HT1080 (cell line): ENCODE results near the gene GATB. TPM values are rescaled to one million over a fixed set of nuclear protein-coding genes. Genes with fewer than 3 reads are reported as not detected.

Experiments
- DNase-seq: peaks from one replicate; pipeline ENCODE4 v3.0.0-alpha.2; 2015; ENCODE audit warnings: low read depth
- total RNA-seq: library from RNA; depleted of rRNA; stranded (reverse); fragments of >200 nt; shearing (Covaris generic); gene quantifications from 2 replicates; pipeline ENCODE4 v1.2.3, GENCODE V29; 2014

GATB gene
- total RNA-seq, 1 experiment from 2014 or later, result 35.7 TPM

DNA sequence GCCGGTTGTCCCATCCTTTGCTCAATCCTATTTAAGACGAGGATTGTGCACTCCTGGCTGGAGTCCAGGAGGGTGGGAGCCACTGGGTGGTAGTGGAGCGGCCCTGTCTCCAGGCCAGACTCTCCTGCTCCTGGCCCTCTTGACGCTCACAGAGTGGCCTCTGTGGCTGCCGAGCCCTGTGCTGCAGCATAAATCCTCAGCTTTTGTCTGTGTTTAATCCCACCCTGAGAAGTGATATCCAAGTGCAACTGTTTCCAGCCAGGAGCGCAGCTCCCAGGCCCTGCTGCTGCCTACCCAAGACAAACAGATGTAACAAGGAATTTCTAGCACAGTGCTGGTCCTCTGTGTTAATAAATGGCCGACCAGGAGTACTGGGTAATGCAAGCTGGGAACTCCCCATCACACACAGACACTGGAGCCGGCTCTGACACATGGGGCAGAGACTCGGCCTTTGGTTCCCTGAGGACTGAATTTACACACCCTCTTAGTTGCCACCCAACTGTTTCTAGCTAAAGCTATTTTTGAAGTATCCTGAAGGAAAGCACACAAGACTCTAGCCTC lies 85.3 kb downstream of the GATB start:
- DNase-seq, result no peak

DNA sequence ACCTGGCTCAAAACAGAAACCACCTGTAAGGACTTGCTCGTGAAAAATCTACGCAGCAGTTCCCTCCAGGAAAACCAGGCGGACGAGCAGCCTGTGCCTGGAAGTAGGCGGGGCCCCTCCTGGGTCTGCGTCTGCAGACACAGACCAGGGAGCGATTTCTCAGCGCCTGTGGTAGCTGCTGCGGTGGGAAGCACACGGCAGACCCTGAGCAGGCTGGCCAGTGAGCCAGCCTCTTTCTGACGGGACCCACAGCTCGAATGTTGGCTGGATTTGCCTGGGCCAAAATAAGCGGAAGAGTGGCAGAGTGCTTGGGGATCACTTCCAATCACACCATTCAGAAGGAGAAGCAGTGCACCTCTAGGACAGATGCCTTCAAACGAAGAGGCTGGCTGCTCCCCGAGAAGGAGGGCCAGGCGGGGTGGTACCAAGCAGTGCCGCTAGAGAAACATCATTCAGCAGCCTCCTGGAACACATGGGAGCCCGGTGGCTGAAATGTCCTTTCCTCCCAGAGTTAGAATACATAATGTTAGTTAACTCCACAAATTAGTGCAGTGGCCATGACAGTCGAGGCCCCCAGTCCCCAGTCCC lies 85.9 kb downstream of the GATB start:
- DNase-seq, result no peak

GRCh38 chr4:151673908-151674520 lies 86.8 kb downstream of the GATB start:
- no peak for DNase-seq

DNA sequence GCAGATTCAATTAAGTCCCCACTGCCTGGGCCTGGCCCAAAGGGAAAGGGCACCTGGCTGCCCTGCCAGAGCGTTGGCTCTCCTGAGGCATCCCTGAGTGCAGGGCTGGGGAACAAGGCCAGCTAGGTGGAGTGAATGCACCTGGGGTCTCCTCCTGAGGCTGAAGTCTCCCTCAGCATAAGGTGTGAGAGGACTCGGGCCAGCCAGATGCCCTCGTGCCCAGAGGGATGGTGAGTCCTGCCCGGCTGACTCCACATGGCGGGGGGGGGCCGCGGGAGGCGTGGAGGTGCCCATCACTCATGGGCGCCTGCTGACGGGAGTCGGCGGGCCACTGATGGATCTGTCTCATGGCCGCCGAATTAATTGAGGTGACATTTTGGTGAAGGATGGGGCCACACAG lies 87.8 kb downstream of the GATB start:
- DNase-seq, result no peak

GRCh38 chr4:151671541-151672059 lies 89.2 kb downstream of the GATB start:
- no peak for DNase-seq

DNA sequence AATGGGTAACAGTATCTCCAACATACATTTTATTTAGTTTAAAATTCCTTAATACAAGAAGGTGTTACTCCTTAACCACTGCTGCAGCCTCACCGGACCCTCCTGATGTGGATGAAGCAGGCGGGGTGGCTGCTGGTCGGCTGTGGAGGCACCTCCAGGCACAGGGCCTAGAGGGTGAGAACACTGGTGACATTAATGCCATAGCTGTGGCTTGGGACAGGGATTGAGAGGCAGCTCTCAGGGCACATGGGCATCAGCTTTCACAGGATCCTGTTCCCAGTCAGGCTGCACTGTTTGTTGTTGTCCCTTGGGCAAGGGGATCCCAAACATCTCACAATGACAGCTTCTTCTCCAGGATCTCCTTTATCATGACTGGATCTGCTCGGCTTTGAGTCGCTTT lies 90.0 kb downstream of the GATB start:
- DNase-seq, result no peak

DNA sequence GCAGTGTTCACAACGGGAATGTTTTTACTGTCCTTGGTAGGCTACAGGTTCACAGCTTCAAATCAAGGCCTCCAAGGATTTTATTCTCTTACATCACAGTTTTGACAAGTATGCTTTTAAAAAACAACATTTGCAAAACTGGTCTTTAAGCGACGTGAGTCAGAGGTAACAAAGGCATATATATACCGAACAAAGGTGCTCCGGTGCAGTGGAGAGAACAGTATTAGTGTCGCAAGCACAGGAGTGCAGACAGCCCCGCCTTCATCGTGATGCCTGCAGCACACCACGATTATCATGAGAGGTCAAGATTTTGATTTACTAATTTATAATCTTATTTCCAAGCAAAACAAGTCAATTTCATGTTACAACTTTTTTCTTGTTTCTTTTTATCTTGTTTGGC lies 90.8 kb downstream of the GATB start:
- DNase-seq, result no peak

- DNase-seq, result no peak
These were observed 92.0 kb downstream of the GATB start for GRCh38 chr4:151668689-151669402.

DNA sequence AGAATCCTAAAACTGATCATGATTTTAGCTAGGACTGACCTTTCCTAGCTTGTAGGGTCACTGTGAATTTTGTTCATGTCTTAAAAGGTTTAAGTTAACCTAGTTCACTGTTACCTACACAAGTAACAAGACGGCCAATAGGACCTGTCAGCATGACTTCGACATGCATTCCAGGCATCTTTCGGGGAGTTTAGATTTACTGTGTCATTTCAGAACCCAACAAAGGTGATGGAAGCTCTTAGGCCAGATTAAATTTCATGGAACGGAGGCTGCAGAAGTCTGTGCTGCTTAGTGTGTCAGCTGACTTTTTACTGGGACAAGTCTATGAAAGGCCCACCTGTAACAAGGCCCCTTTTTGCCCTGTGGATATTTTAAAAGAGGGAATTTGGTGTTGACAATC lies 93.1 kb downstream of the GATB start:
- DNase-seq, result no peak

GRCh38 chr4:151667048-151667447 lies 93.8 kb downstream of the GATB start:
- DNase-seq, result no peak

- no peak for DNase-seq
These were observed 94.3 kb downstream of the GATB start for GRCh38 chr4:151666501-151666900.

GRCh38 chr4:151665785-151666127 lies 95.1 kb downstream of the GATB start:
- no peak for DNase-seq

DNA sequence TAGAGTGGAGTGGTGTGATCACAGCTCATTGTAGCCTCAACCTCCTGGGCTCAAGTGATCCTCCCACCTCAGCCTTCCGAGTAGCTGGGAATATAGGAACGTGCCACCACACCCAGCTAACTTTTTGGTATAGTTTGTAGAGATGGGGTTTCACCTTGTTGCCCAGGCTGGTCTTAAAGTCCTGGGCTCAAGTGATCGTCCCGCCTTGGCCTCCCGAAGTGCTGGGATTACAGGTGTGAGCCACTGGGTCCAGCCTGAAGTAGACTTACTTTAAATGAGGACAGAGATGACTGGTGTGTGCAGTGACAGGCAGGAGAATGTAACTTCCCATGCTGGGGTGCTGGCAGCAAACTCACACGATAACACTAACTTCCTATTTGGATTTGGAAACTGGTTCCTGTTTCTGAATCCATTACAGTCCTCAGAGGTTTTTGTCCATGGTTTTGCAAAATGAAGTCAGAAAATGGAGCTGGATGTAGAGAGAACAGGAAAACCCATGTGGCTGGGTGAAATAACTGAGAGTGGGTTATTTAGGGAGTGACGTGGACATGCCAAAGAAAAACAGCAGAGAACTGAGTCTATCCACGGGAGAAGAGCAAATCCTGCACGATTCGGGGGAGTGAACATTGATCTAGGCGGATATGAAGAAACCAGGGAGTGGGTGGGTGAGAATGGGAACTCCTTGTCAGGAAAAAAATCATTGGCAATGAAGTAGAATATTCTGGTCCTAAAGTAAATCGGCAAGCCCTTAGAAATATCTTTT lies 95.6 kb downstream of the GATB start:
- DNase-seq, result no peak

GRCh38 chr4:151664289-151664688 lies 96.5 kb downstream of the GATB start:
- DNase-seq, result no peak

DNA sequence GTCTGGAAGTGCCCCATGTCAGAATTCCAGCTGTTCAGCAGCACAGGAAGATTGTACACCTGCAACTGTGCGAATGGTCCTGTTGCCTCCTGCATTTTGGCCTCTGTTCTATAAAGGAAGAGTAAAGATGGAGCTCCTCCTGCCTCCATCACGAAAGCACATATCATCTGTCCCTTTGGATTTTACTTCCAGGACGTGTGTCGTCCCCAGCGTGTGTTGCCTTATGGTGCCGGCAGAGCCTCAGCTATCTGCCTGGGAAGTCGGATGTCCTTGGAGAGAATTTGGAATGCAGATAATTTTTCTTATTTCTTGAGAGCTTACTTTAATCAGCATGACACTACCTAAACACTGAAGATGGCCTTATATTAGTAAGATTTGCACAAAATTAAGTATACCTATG lies 97.7 kb downstream of the GATB start:
- no peak for DNase-seq

DNA sequence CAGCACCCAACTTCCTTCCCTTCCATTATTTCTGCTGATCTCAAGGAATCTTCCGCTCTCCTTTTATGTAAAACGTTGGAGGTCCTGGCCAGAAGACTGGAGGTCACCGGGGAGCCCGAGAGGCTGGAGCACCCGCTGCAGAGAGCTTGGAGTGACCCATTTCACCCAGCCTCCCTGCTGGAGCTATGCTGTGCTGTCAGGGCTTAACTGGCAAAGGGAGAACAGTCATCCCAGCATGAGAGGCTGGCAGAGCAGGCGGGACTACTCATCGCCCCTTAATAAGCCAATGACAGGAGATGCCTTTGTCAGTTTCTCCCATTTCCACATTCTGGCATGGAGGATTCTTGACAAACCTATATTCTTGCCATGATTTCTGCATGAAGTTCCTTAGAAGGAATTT lies 98.9 kb downstream of the GATB start:
- no peak for DNase-seq

DNA sequence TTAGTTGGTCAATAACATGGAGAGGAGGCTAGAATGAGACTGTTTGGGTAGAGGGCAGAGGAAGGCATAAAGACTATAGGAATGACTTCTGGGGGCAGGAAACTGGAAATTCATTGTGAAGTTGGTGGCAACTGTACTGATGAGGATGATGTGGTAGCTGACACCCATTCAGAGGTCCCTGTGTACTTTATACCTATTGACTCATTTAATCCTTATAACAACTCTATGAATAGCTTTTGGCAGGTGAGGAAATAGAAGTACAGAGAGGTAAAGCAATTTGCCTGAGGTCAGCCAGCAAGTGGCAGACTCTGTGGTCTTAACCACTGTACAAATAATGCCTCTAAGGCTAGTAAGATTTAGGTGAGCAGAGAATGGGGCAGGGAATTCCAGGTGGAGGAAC lies 100.1 kb downstream of the GATB start:
- DNase-seq, result no peak

DNA sequence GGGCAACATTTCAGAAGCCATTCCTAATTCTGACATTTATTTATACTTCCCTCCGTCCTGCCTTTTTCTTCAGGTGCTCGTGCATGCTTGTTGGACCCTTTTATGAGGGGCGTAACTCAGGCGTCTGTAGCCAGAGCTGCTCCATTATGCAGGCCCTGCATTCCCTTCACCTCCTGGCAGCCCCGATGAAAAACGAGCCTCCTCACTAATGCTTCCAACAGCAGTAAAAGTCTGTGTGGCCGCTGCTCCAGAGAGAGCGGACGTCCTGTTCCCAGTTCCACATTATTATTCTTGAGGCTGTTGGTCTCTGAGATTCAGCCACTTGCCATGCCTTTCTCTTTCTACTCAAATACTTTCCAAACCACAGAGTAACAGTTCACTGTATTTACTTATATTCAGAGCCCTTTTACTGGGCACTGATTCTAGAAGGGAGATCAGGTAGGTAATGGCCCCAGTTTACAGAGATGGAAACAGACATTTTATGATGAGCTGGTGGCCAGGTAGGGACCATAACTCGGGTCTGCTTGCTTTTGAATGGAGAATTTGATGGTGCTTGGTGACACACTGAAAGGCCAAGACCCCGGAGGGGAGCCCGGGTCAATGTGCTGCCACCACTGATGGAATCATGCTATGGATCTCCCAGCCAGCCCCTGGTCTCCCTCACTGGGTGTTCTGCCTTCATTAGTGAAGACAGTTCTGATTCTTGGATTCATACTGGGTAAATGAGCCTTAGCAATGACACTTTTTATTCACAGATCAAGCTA lies 101.0 kb downstream of the GATB start:
- DNase-seq, result no peak

GRCh38 chr4:151658959-151659600 lies 101.7 kb downstream of the GATB start:
- DNase-seq, result peak; percentile 71

- no peak for DNase-seq
These were observed 102.9 kb downstream of the GATB start for GRCh38 chr4:151657896-151658295.

GRCh38 chr4:151656058-151656457 lies 104.7 kb downstream of the GATB start:
- DNase-seq, result no peak
